Adrenal gland (tissue), 5 donors: ENCODE results near the gene CABP2.

Experiments used
- POLR2A ChIP-seq, 2 donors: fragments of 450-650 bp; IDR thresholded peaks; one replicate each; pipeline ENCODE4 v1.6.1; 2017; ENCODE audit warnings: antibody characterized with exemption in 2 of 2, mild to moderate bottlenecking in 2 of 2, moderate library complexity in 1 of 2
- TF ChIP-seq, protein P1 (sequence below), 6 experiments: fragments of 450-650 bp in 4 of 6; fragments of 200-600 bp in 2 of 6; sonication (generic) in 1 of 6; IDR thresholded peaks; 1 replicate in 5 of 6; 2 replicates in 1 of 6; pipeline versions ENCODE4 v1.5.1 to v1.8.0; 2016 to 2021; ENCODE audit warnings: antibody characterized with exemption in 6 of 6, mild to moderate bottlenecking in 2 of 6, moderate library complexity in 1 of 6
- donor health status: DM: no; HTN: no; CAD: no.

- TF ChIP-seq, protein P1, sequence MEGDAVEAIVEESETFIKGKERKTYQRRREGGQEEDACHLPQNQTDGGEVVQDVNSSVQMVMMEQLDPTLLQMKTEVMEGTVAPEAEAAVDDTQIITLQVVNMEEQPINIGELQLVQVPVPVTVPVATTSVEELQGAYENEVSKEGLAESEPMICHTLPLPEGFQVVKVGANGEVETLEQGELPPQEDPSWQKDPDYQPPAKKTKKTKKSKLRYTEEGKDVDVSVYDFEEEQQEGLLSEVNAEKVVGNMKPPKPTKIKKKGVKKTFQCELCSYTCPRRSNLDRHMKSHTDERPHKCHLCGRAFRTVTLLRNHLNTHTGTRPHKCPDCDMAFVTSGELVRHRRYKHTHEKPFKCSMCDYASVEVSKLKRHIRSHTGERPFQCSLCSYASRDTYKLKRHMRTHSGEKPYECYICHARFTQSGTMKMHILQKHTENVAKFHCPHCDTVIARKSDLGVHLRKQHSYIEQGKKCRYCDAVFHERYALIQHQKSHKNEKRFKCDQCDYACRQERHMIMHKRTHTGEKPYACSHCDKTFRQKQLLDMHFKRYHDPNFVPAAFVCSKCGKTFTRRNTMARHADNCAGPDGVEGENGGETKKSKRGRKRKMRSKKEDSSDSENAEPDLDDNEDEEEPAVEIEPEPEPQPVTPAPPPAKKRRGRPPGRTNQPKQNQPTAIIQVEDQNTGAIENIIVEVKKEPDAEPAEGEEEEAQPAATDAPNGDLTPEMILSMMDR (IDR thresholded peaks at IDR 0.05), result no peak
- TF ChIP-seq POLR2A (IDR thresholded peaks at IDR 0.05), result no peak
Measured at GRCh38 chr11:67519726-67520125, 3.5 kb downstream of the CABP2 start.
